Measurements from ENCODE around the gene RTL5.

RTL5 gene

GRCh38 chrX:72079607-72080006, 52.1 kb downstream of the RTL5 start:
- DNase-seq (ENCODE audit: low read depth in 1 of 2, low spot score in 1 of 2): no peak

GRCh38 chrX:72078411-72078810, 53.3 kb downstream of the RTL5 start:
- DNase-seq (ENCODE audit: low read depth in 1 of 2, low spot score in 1 of 2): no peak
